Measurements from ENCODE around the gene CMC1.

The CMC1 gene

GRCh38 chr3:28308196-28308595 lies 66.8 kb downstream of the CMC1 start:
- DNase-seq: no peak

- no peak for DNase-seq
Observed at GRCh38 chr3:28315711-28316110, 74.3 kb downstream of the CMC1 start.

GRCh38 chr3:28316226-28316625 lies 74.8 kb downstream of the CMC1 start:
- no peak for DNase-seq

- DNase-seq: no peak
Observed at GRCh38 chr3:28317438-28318022, 76.1 kb downstream of the CMC1 start.

GRCh38 chr3:28320981-28321380 lies 79.6 kb downstream of the CMC1 start:
- DNase-seq: no peak

GRCh38 chr3:28322464-28322863 lies 81.0 kb downstream of the CMC1 start:
- DNase-seq: no peak

- no peak for DNase-seq
Observed at GRCh38 chr3:28326458-28326926, 85.1 kb downstream of the CMC1 start.

GRCh38 chr3:28328188-28329151 lies 87.1 kb downstream of the CMC1 start:
- peak; percentile 2 for DNase-seq

- no peak for DNase-seq
Observed at GRCh38 chr3:28334552-28334951, 93.1 kb downstream of the CMC1 start.

GRCh38 chr3:28335246-28335645 lies 93.8 kb downstream of the CMC1 start:
- DNase-seq: no peak

- no peak for DNase-seq
Observed at GRCh38 chr3:28337230-28337629, 95.8 kb downstream of the CMC1 start.

- DNase-seq: no peak
Observed at GRCh38 chr3:28343144-28343543, 101.7 kb downstream of the CMC1 start.

GRCh38 chr3:28345690-28346089 lies 104.3 kb downstream of the CMC1 start:
- no peak for DNase-seq

GRCh38 chr3:28347374-28348264 lies 106.2 kb downstream of the CMC1 start:
- no peak for DNase-seq

- no peak for DNase-seq
Observed at GRCh38 chr3:28348265-28348628, 106.8 kb downstream of the CMC1 start.

- DNase-seq: peak; percentile 85
Observed at GRCh38 chr3:28348629-28349468, 107.4 kb downstream of the CMC1 start, which contains the start of the genes AZI2 and ZCWPW2. Gene AZI2 (minus strand): TSS chr3:28348824. CDS start chr3:28340617, 8,207 bp downstream. Gene ZCWPW2 (plus strand): TSS chr3:28348721. CDS start chr3:28413069, 64,348 bp downstream.

GRCh38 chr3:28349469-28350000 lies 108.1 kb downstream of the CMC1 start:
- no peak for DNase-seq

Data from NCI-H1092 treated with DMSO at 0.1 percent for 48 hours (cell line).